Left lung (tissue), 10 donors: Measurements from ENCODE around the gene UGCG. TPM values are rescaled to one million over a fixed set of nuclear protein-coding genes. Genes with fewer than 3 reads are reported as not detected.

Source experiments
- ATAC-seq: fragments of 200-7000 bp; cut with Tn5 transposase; one replicate; pipeline ENCODE4 v1.9.1; 2020; ENCODE audit warnings: moderate library complexity
- DNase-seq, 4 donors: peaks; one replicate each; pipeline ENCODE4 v3.0.0-alpha.2; 2013 to 2020
- H3K27ac ChIP-seq, 2 donors: fragments of 200-600 bp; sonication (generic) in 1 of 2; one replicate each; pipeline versions ENCODE4 v1.5.0 to v1.8.0; 2020 to 2021
- H3K27me3 ChIP-seq, 2 donors: fragments of 200-600 bp; sonication (generic) in 1 of 2; one replicate each; pipeline versions ENCODE4 v1.5.0 to v1.8.0; 2020 to 2021
- H3K36me3 ChIP-seq, 2 donors: fragments of 200-600 bp; sonication (generic) in 1 of 2; one replicate each; pipeline versions ENCODE4 v1.5.0 to v1.8.0; 2020 to 2021
- H3K4me1 ChIP-seq, 2 donors: fragments of 200-600 bp; one replicate each; pipeline ENCODE4 v1.8.0; 2021
- H3K4me3 ChIP-seq, 2 donors: fragments of 200-600 bp; sonication (generic) in 1 of 2; one replicate each; pipeline versions ENCODE4 v1.5.0 to v1.8.0; 2020 to 2021; ENCODE audit warnings: mild to moderate bottlenecking in 1 of 2
- H3K9me3 ChIP-seq, 2 donors: fragments of 200-600 bp; sonication (generic) in 1 of 2; one replicate each; pipeline versions ENCODE4 v1.5.0 to v1.8.0; 2020 to 2021
- intact Hi-C, 2 donors: fragments of 100-400 bp; cut with DNase I; formaldehyde crosslinking; loops; one replicate each; pipeline versions ENCODE4 v1.11.2 to v1.14.2; 2022
- polyA plus RNA-seq, 6 donors: library from polyadenylated mRNA; unstranded; fragments of 120-200 nt; gene quantifications; one replicate each; pipeline ENCODE4 v1.2.1, GENCODE V29; 2013; ENCODE audit not compliant: insufficient read length in 6 of 6
- total RNA-seq, 2 donors: library from RNA; stranded (reverse); fragmentation: NEBNext Ultra II Directional; extraction: Animal tissue kit (Norgen Biotek cat#: 25700); gene quantifications; one replicate each; pipeline ENCODE4 v1.2.1, GENCODE V29; 2021
- TF ChIP-seq, protein P1 (sequence below), 2 donors: fragments of 200-600 bp; sonication (generic) in 1 of 2; IDR thresholded peaks; one replicate each; pipeline versions ENCODE4 v1.5.0 to v1.8.0; 2021; ENCODE audit warnings: antibody characterized with exemption in 2 of 2
- donor health status: DM: no; HTN: yes; CAD: no.
- donor health status: DM: no; HTN: no; CAD: no.

Gene UGCG
- total and polyA plus RNA-seq, 8 donors = 29.0 to 74.3 (median 50.3) TPM

DNA sequence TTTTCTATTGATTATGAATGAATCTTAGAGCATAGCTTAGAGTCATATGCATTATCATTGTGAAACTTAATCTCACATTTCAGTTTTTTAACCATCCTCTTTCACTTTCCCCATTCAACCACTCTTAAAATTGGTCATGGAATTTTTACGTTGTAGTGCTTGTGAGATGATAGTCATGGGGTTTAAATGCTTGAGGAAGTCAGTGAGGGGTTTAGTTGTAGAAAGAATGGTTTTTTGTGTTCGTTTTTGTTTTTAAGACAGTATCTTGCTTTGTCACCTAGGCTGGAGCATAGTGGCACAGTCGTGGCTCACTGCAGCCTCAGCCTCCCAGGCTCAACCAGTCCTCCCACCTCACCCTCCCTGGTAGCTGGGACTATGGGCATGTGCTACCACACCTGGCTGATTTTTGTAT is 19.6 kb downstream of the UGCG start:
- H3K9me3 ChIP-seq = no peaks in the 10 kb centered on the region
- intact Hi-C loops = no loop called here
- peak overlapping the region in 1 of 2 donors; percentile 37 for H3K27ac ChIP-seq
- no peak for DNase-seq
- no peaks in the 10 kb centered on the region for H3K27me3 ChIP-seq
- TF ChIP-seq, protein P1, sequence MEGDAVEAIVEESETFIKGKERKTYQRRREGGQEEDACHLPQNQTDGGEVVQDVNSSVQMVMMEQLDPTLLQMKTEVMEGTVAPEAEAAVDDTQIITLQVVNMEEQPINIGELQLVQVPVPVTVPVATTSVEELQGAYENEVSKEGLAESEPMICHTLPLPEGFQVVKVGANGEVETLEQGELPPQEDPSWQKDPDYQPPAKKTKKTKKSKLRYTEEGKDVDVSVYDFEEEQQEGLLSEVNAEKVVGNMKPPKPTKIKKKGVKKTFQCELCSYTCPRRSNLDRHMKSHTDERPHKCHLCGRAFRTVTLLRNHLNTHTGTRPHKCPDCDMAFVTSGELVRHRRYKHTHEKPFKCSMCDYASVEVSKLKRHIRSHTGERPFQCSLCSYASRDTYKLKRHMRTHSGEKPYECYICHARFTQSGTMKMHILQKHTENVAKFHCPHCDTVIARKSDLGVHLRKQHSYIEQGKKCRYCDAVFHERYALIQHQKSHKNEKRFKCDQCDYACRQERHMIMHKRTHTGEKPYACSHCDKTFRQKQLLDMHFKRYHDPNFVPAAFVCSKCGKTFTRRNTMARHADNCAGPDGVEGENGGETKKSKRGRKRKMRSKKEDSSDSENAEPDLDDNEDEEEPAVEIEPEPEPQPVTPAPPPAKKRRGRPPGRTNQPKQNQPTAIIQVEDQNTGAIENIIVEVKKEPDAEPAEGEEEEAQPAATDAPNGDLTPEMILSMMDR (IDR thresholded peaks at IDR 0.05) = no peak
- no peak overlapping the region for H3K4me3 ChIP-seq
- H3K36me3 ChIP-seq = peaks cover 0 to 47% of the 10 kb centered on the region in 2 donors
- ATAC-seq = no peak
- H3K4me1 ChIP-seq = peaks cover 13 to 68% of the 10 kb centered on the region in 2 donors

DNA sequence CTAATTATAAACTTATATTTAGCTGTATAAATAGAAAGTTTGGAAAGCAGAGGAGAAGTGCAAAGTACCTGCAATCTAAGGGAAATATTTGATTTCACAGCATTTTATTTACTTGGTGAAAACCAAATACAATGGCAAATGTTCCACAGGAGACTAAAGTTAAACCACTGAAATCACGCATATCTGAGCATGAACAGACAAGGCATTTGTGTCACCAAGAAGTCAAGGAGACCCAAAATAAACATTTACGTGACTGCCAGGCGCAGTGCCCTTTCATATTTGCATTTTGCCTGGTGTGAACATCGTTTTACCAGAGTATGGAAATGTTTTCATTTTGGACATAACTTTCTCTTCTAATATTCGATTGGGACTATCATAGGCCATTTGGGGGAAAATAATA is 20.6 kb downstream of the UGCG start:
- peak overlapping the region; percentile 4 to 37 for H3K27ac ChIP-seq
- no peaks in the 10 kb centered on the region for H3K9me3 ChIP-seq
- H3K4me3 ChIP-seq = no peak overlapping the region
- H3K36me3 ChIP-seq = peaks cover 0 to 48% of the 10 kb centered on the region in 2 donors
- H3K27me3 ChIP-seq = no peaks in the 10 kb centered on the region
- TF ChIP-seq, protein P1 (IDR thresholded peaks at IDR 0.05) = no peak
- no peak for DNase-seq
- ATAC-seq = peak; percentile 68
- peaks cover 13 to 60% of the 10 kb centered on the region in 2 donors for H3K4me1 ChIP-seq
- intact Hi-C loops = no loop called here

DNA sequence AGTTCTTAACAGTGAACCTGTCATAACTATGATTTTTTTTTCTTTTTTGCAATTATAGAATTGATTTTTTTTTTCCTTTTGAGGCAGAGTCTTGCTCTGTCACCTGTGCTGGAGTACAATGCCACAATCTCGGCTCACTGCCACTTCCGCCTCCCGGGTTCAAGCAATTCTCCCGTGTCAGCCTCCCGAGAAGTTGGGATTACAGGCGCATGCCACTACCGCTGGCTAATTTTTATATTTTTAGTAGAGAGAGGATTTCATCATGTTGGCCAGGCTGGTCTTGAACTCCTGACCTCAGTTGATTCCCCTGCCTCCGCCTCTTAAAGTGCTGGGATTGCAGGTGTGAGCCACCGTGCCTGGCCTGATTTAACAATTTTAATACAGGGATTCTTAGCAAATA is 21.4 kb downstream of the UGCG start:
- Histone ChIP-seq H3K9me3 (no peaks in the 10 kb centered on the region), H3K4me3 (no peak overlapping the region), H3K27me3 (no peaks in the 10 kb centered on the region), H3K4me1 (peaks cover 13 to 59% of the 10 kb centered on the region in 2 donors), H3K36me3 (peaks cover 0 to 54% of the 10 kb centered on the region in 2 donors), H3K27ac (peak overlapping the region; percentile 4 to 37)
- ATAC-seq = no peak
- TF ChIP-seq, protein P1 (IDR thresholded peaks at IDR 0.05) = no peak
- intact Hi-C loops = no loop called here
- no peak for DNase-seq

DNA sequence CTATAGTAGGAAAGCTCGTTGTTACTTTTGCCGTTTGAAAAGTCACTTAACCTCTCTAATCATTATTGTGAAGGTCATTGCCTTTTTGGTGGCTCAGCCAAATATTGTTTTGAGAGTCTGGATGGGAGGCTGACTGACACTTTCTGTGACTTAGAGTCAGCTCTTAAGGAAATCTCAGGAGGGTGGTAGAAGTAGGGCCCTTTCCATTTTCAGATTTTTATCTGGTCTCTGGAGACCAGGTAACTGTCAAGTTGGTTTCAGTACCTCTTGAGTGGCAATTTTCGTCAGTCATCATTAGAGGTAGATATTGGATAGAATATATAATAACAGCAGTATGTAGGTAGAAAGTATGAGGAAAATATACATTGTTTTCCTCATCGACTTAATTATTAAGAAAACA is 23.3 kb downstream of the UGCG start:
- TF ChIP-seq, protein P1 (IDR thresholded peaks at IDR 0.05) = no peak

DNA sequence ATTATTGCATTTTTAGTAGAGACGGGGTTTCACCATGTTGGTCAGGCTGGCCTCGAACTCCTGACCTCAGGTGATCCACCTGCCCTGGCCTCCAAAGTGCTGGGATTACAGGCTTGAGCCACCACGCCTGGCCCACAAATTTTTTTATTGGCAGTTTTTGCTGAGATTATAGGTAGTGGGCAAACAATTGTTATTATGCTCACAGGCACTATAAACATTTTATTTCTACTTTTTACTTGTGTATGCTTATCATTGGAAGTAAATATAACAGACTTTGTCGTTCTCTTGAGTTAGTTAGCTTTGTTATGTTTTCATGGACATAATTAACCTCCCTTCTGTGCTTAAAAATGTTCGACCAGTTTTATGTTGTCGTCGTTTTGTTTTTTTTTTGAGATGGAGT is 23.9 kb downstream of the UGCG start:
- Histone ChIP-seq H3K36me3 (peaks cover 0 to 64% of the 10 kb centered on the region in 2 donors), H3K27ac (peak overlapping the region in 1 of 2 donors; percentile 28), H3K4me1 (peaks cover 4 to 55% of the 10 kb centered on the region in 2 donors), H3K4me3 (no peak overlapping the region), H3K27me3 (no peaks in the 10 kb centered on the region), H3K9me3 (no peaks in the 10 kb centered on the region)
- ATAC-seq (no peak), DNase-seq (no peak)
- intact Hi-C loops = no loop called here
- TF ChIP-seq, protein P1 (IDR thresholded peaks at IDR 0.05) = no peak

More for the DNA sequence above, 23.3 kb downstream of the UGCG start:
- Histone ChIP-seq H3K4me1 (peaks cover under 1 to 55% of the 10 kb centered on the region in 2 donors), H3K27ac (no peak overlapping the region), H3K9me3 (no peaks in the 10 kb centered on the region), H3K27me3 (no peaks in the 10 kb centered on the region), H3K4me3 (no peak overlapping the region), H3K36me3 (peaks cover 0 to 64% of the 10 kb centered on the region in 2 donors)
- intact Hi-C loops = no loop called here
- ATAC-seq (no peak), DNase-seq (no peak)
